Measurements from ENCODE around the gene ECHS1. TPM values are rescaled to one million over a fixed set of nuclear protein-coding genes. Genes with fewer than 3 reads are reported as not detected.

ECHS1 gene
- total and polyA plus RNA-seq, 2 experiments from 2014 or later, result 92.1 to 127 TPM

GRCh38 chr10:133388973-133389818, 16.0 kb upstream of the ECHS1 start (continued):
- TF ChIP-seq ZNF462 (CRISPR knock-in tag; IDR thresholded peaks at IDR 0.05) (no peak), ZNF331 (CRISPR knock-in tag; IDR thresholded peaks at IDR 0.05; ENCODE audit: low read depth) (no peak), CTCF (conservative IDR thresholded peaks at IDR 0.05; ENCODE audit: low read depth in 2 of 2) (no peak), EZH2 (IDR thresholded peaks at IDR 0.05; ENCODE audit: low read depth, unreplicated experiment) (no peak)

All from GM23338 (cell line).